Right kidney (tissue), 1 donor: ENCODE data around the gene SPOP.

ENCODE experiments used
- DNase-seq: peaks from one replicate; pipeline ENCODE4 v3.0.0-alpha.2; 2016

SPOP gene

GRCh38 chr17:49588312-49588711 is 89.6 kb downstream of the SPOP start:
- no peak for DNase-seq

GRCh38 chr17:49587366-49588073 is 90.4 kb downstream of the SPOP start:
- DNase-seq, result no peak

GRCh38 chr17:49585422-49586027 is 92.4 kb downstream of the SPOP start:
- DNase-seq, result no peak

GRCh38 chr17:49583889-49584288 is 94.0 kb downstream of the SPOP start:
- no peak for DNase-seq

- DNase-seq, result no peak
Observed at GRCh38 chr17:49583226-49583625, 94.7 kb downstream of the SPOP start.

- DNase-seq, result no peak
Observed at GRCh38 chr17:49582789-49583188, 95.1 kb downstream of the SPOP start.

GRCh38 chr17:49582055-49582722 is 95.7 kb downstream of the SPOP start:
- no peak for DNase-seq

- no peak for DNase-seq
Observed at GRCh38 chr17:49581648-49581998, 96.3 kb downstream of the SPOP start.

- no peak for DNase-seq
Observed at GRCh38 chr17:49580981-49581647, 96.8 kb downstream of the SPOP start.

- no peak for DNase-seq
Observed at GRCh38 chr17:49580055-49580721, 97.7 kb downstream of the SPOP start.

GRCh38 chr17:49579522-49579921 is 98.4 kb downstream of the SPOP start:
- DNase-seq, result no peak

- DNase-seq, result no peak
Observed at GRCh38 chr17:49578952-49579500, 98.9 kb downstream of the SPOP start.

- no peak for DNase-seq
Observed at GRCh38 chr17:49578414-49578813, 99.5 kb downstream of the SPOP start.

GRCh38 chr17:49577963-49578362 is 99.9 kb downstream of the SPOP start:
- DNase-seq, result no peak

GRCh38 chr17:49577650-49577934 is 100.3 kb downstream of the SPOP start:
- DNase-seq, result no peak

- peak; percentile 55 for DNase-seq
Observed at GRCh38 chr17:49576917-49577649, 100.8 kb downstream of the SPOP start.

GRCh38 chr17:49576088-49576916 is 101.6 kb downstream of the SPOP start:
- peak; percentile 65 for DNase-seq

GRCh38 chr17:49575679-49576087 is 102.2 kb downstream of the SPOP start, which contains the start of gene NXPH3:
Gene NXPH3 (plus strand): TSS chr17:49575871. CDS start chr17:49576220, 349 bp downstream.
- peak; percentile 58 for DNase-seq

- DNase-seq, result peak; percentile 39
Observed at GRCh38 chr17:49574945-49575678, 102.8 kb downstream of the SPOP start.

GRCh38 chr17:49574323-49574781 is 103.5 kb downstream of the SPOP start:
- no peak for DNase-seq
